Spleen (tissue), 11 donors: ENCODE data around the gene TMEM119. TPM values are rescaled to one million over a fixed set of nuclear protein-coding genes. Genes with fewer than 3 reads are reported as not detected.

Source experiments
- DNase-seq: peaks from one replicate; pipeline ENCODE4 v3.0.0-alpha.2; 2020
- H3K27ac ChIP-seq, 8 donors: fragments of 200-600 bp; sonication (generic) in 7 of 8; 1 replicate in 4 of 8; 2 replicates in 4 of 8; pipeline versions ENCODE4 v1.5.0 to v1.8.0; 2016 to 2021; ENCODE audit warnings: inconsistent platforms in 4 of 8, mild to moderate bottlenecking in 4 of 8, moderate library complexity in 1 of 8
- H3K27me3 ChIP-seq, 7 donors: fragments of 200-600 bp; sonication (generic) in 6 of 7; replicated peaks in 1 of 7; 1 replicate in 4 of 7; 2 replicates in 3 of 7; pipeline versions ENCODE4 v1.5.0 to v1.8.0; 2016 to 2021; ENCODE audit warnings: inconsistent platforms in 3 of 7, mild to moderate bottlenecking in 1 of 7
- H3K36me3 ChIP-seq, 6 donors: fragments of 200-600 bp; sonication (generic) in 5 of 6; 1 replicate in 4 of 6; 2 replicates in 2 of 6; pipeline versions ENCODE4 v1.5.0 to v1.8.0; 2016 to 2021; ENCODE audit warnings: inconsistent platforms in 2 of 6
- H3K4me1 ChIP-seq, 6 donors: fragments of 200-600 bp; sonication (generic) in 5 of 6; 1 replicate in 3 of 6; 2 replicates in 3 of 6; pipeline versions ENCODE4 v1.5.0 to v1.8.0; 2016 to 2021; ENCODE audit warnings: inconsistent platforms in 3 of 6
- H3K4me3 ChIP-seq, 8 donors: fragments of 200-600 bp; sonication (generic) in 7 of 8; 1 replicate in 4 of 8; 2 replicates in 4 of 8; pipeline versions ENCODE4 v1.5.0 to v1.8.0; 2016 to 2021; ENCODE audit warnings: inconsistent platforms in 4 of 8, mild to moderate bottlenecking in 4 of 8, moderate library complexity in 2 of 8
- H3K9me3 ChIP-seq, 8 donors: fragments of 200-600 bp; sonication (generic) in 7 of 8; 1 replicate in 4 of 8; 2 replicates in 4 of 8; pipeline versions ENCODE4 v1.5.0 to v1.8.0; 2016 to 2021; ENCODE audit warnings: inconsistent platforms in 4 of 8
- POLR2A ChIP-seq, 3 donors: fragments of 450-650 bp; IDR thresholded peaks; one replicate each; pipeline ENCODE4 v1.5.1; 2017; ENCODE audit warnings: antibody characterized with exemption in 3 of 3, mild to moderate bottlenecking in 1 of 3
- POLR2AphosphoS5 ChIP-seq, 3 donors: sonication (generic); formaldehyde crosslinking; IDR thresholded peaks; one replicate each; pipeline ENCODE4 v1.5.1; 2017; ENCODE audit warnings: antibody characterized with exemption in 3 of 3
- WGBS, 5 donors: extraction: QIAGEN DNeasy Blood & Tissue Kit in 3 of 5; methylation state at CpG; one replicate each; pipeline versions ENCODE4 v1.1.5 to v1.1.7; 2013 to 2018; 5-methylcytosine and 5-hydroxymethylcytosine counted together
- intact Hi-C: fragments of 100-400 bp; cut with DNase I; formaldehyde crosslinking; loops from one replicate; pipeline ENCODE4 v1.15.0; 2023; ENCODE audit warnings: low total_unique reads
- polyA plus RNA-seq, 3 donors: library from polyadenylated mRNA; stranded (reverse); fragments of 200-250 nt; gene quantifications; one replicate each; pipeline ENCODE4 v1.2.1, GENCODE V29; 2013
- total RNA-seq, 7 donors: library from RNA; depleted of rRNA in 3 of 7; stranded (reverse); fragments of >200 nt in 3 of 7; fragmentation: NEBNext Ultra II Directional in 4 of 7; extraction: Animal tissue kit (Norgen Biotek cat#: 25700) in 4 of 7; gene quantifications; one replicate each; pipeline versions ENCODE4 v1.1.0 to v1.2.1, GENCODE V29; 2016 to 2021
- TF ChIP-seq, protein P1 (sequence below), 11 experiments: fragments of 200-600 bp in 7 of 11; fragments of 450-650 bp in 4 of 11; sonication (generic) in 4 of 11; IDR thresholded peaks in 8 of 11; conservative IDR thresholded peaks in 3 of 11; 1 replicate in 7 of 11; 2 replicates in 4 of 11; pipeline versions ENCODE4 v1.4.0 to v1.8.0; 2016 to 2021; ENCODE audit warnings: antibody characterized with exemption in 11 of 11, inconsistent platforms in 4 of 11, mild to moderate bottlenecking in 1 of 11
- donor health status: healthy with polysubstance abuse.
- donor health status: DM: no; HTN: no; CAD: no; lungs with moderate emphysema.
- donor health status: DM: no; HTN: no; CAD: no.
- donor health status: Bipolar disorder and iron deficiency.
- donor health status: healthy.
- donor health status: DM: no; HTN: no; CAD: no.
- donor health status: DM: yes; HTN: yes; CAD: no.

Gene TMEM119
- total and polyA plus RNA-seq, 10 donors = 8.8 to 50.0 (median 16.2) TPM

DNA sequence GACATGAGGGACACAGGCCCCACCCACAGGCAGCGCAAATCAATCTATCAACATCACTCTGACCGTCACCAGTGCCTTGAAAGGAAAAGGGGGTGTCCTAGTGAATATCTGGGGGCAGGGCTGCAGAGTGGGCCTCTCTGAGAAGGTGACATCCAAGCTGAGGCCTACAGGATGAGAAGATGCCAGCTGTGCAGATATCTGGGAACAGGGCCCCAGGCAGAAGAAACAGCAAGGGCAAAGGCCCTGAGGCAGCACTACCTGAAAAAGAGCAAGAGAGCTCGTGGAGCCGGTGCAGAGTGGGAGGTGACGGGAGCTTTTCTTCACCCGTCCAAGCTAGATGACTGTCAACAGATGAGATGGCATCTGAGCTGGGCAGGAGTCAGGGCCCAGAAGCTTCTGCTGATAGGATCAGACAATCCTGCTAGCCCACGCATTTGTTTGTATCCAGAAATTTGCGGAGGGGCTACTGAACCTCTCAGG, 12.5 kb upstream of the TMEM119 start:
- Histone ChIP-seq H3K9me3 (peaks cover 0 to under 1% (median 0%) of the 10 kb centered on the region in 8 donors), H3K27me3 (peaks cover 0 to 13% (median 0%) of the 10 kb centered on the region in 7 donors), H3K4me3 (no peak overlapping the region), H3K36me3 (no peaks in the 10 kb centered on the region), H3K4me1 (peaks cover 3 to 41% (median 22%) of the 10 kb centered on the region in 6 donors), H3K27ac (peak overlapping the region in 3 of 8 donors; percentile 7 to 59 (median 31))
- DNase-seq = no peak
- WGBS, 5 donors = 90 to 95% (median 91%) methylated on average over 8 of the region's 8 CpGs
- TF ChIP-seq, protein P1, sequence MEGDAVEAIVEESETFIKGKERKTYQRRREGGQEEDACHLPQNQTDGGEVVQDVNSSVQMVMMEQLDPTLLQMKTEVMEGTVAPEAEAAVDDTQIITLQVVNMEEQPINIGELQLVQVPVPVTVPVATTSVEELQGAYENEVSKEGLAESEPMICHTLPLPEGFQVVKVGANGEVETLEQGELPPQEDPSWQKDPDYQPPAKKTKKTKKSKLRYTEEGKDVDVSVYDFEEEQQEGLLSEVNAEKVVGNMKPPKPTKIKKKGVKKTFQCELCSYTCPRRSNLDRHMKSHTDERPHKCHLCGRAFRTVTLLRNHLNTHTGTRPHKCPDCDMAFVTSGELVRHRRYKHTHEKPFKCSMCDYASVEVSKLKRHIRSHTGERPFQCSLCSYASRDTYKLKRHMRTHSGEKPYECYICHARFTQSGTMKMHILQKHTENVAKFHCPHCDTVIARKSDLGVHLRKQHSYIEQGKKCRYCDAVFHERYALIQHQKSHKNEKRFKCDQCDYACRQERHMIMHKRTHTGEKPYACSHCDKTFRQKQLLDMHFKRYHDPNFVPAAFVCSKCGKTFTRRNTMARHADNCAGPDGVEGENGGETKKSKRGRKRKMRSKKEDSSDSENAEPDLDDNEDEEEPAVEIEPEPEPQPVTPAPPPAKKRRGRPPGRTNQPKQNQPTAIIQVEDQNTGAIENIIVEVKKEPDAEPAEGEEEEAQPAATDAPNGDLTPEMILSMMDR (IDR thresholded peaks at IDR 0.05 in 8 of 11, conservative IDR thresholded peaks at IDR 0.05 in 3 of 11) = no peak
- TF ChIP-seq POLR2A (IDR thresholded peaks at IDR 0.05) (no peak), POLR2AphosphoS5 (IDR thresholded peaks at IDR 0.05) (no peak)
- intact Hi-C loops = no loop called here

DNA sequence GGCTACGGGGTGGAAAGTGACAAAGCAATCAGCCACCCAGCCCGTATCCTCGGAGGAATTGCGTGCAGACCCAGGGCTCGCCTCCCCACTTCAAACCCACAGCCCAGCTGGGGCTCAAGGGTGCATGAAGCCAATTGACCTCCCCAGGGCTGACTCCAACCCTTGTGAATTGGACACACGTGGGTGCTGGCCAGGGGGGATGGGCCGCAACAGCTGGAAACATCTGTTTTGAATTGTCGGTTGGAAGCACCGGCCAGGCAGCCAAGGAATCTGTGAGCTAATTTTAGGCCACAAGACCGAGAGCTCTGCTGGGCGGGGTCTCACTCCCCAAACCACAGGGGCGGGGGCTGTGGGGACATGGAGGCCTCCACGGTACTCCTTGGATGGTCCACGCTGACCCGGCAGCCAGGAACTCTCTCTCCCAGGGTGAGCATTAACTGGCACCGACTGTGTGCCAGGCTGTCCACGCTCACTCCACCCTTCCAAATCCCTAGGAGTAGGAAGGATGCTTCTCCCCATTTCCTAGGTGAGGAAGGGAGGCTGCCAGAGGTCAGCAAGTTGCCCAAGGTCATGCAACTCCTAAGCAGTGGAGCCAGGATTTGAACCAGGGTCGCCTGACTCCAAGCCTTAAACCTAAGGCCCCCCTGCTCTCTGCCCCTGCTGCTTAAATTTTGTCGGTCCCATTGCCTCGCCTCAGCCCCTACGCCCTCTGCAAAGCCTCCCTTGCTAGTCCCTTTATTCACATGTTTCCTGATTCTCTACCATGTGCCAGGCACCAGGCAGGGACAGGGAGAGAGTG, 11.9 kb upstream of the TMEM119 start:
- Histone ChIP-seq H3K27ac (peak overlapping the region in 4 of 8 donors; percentile 7 to 59 (median 27)), H3K36me3 (no peaks in the 10 kb centered on the region), H3K4me3 (no peak overlapping the region), H3K4me1 (peaks cover 3 to 41% (median 22%) of the 10 kb centered on the region in 6 donors), H3K9me3 (no peaks in the 10 kb centered on the region), H3K27me3 (peaks cover 0 to 13% (median 0%) of the 10 kb centered on the region in 7 donors)
- intact Hi-C loops = no loop called here
- WGBS, 5 donors = 35 to 62% (median 45%) methylated on average over 6 to 21 of the region's 21 CpGs
- TF ChIP-seq POLR2AphosphoS5 (IDR thresholded peaks at IDR 0.05) = peak; percentile 68 to 81 (median 73)
- no peak for TF ChIP-seq POLR2A (IDR thresholded peaks at IDR 0.05)
- TF ChIP-seq, protein P1 (IDR thresholded peaks at IDR 0.05 in 8 of 11, conservative IDR thresholded peaks at IDR 0.05 in 3 of 11) = no peak
- DNase-seq = no peak

DNA sequence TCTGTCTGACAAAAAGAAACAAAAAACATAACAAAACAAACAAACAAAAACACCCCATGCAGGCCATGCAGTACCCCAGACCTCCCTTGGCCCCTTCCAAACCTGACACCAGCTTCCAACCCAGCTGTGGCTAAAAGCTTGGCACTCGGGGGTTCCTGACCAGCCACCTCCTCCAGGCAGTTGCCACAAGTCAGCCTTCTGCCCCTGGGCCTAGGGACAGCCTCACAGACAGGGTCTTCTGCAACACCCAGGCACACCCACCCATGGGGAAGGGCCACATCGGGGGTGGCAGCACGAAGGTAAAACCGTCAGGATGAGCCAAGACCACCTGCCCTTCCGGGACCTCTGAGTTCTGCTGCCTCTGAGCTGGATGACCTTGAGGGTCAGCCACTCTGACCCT, 10.7 kb upstream of the TMEM119 start:
- Histone ChIP-seq H3K9me3 (no peaks in the 10 kb centered on the region), H3K27ac (no peak overlapping the region), H3K36me3 (no peaks in the 10 kb centered on the region), H3K4me3 (no peak overlapping the region), H3K27me3 (peaks cover 0 to 13% (median 0%) of the 10 kb centered on the region in 7 donors), H3K4me1 (peaks cover under 1 to 34% (median 15%) of the 10 kb centered on the region in 6 donors)
- intact Hi-C loops = no loop called here
- DNase-seq = no peak
- WGBS, 5 donors = 72 to 86% (median 78%) methylated on average over 5 of the region's 5 CpGs
- no peak for TF ChIP-seq POLR2A (IDR thresholded peaks at IDR 0.05)
- TF ChIP-seq, protein P1 (IDR thresholded peaks at IDR 0.05 in 8 of 11, conservative IDR thresholded peaks at IDR 0.05 in 3 of 11) = no peak
- TF ChIP-seq POLR2AphosphoS5 (IDR thresholded peaks at IDR 0.05) = no peak

DNA sequence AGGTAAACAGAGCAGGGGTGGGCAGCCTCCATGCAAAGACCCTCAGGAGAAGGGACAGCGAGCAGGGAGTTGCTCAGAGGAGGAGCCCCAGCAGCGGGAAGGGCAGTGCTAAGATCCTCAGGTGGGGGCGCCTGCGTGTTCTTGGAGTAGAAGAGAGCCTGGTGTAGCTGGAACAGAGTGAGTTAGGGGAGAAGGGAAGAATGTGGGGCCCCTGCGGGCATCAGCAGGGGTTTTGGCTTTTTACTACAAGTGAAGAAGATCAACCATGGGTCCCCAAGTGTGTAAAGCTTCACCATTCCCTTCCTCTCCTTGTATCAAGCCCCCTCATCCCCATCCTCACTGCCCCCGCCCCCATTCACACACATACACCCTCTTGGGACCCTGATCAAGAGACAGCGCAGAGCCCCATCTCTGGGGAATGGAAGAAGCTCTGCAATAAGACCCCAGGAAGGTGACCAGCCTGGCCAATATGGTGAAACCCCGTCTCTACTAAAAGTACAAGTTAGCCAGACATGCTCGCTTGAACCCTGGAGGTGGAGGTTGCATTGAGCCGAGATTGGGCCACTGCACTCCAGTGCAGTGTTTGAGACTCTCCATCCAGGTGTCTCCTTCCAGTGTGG, 10.2 kb upstream of the TMEM119 start:
- peaks cover 0 to 13% (median 0%) of the 10 kb centered on the region in 7 donors for H3K27me3 ChIP-seq
- no peaks in the 10 kb centered on the region for H3K9me3 ChIP-seq
- H3K27ac ChIP-seq = no peak overlapping the region
- peaks cover 0 to 29% (median 10%) of the 10 kb centered on the region in 6 donors for H3K4me1 ChIP-seq
- intact Hi-C loops = no loop called here
- WGBS, 5 donors = 86 to 95% (median 92%) methylated on average over 10 of the region's 10 CpGs
- no peak overlapping the region for H3K4me3 ChIP-seq
- DNase-seq = no peak
- no peaks in the 10 kb centered on the region for H3K36me3 ChIP-seq
- TF ChIP-seq, protein P1 (IDR thresholded peaks at IDR 0.05 in 8 of 11, conservative IDR thresholded peaks at IDR 0.05 in 3 of 11) = no peak
- no peak for TF ChIP-seq POLR2AphosphoS5 (IDR thresholded peaks at IDR 0.05)
- no peak for TF ChIP-seq POLR2A (IDR thresholded peaks at IDR 0.05)
